WTC11 (cell line): ENCODE data around the gene HPDL. TPM values are rescaled to one million over a fixed set of nuclear protein-coding genes. Genes with fewer than 3 reads are reported as not detected.
A peak's percentile ranks its signal among the peaks of the same experiment; 100 is the strongest.

Experiments used
- ATAC-seq: fragments of 200-7000 bp; cut with Tn5 transposase; 2 replicates; pipeline ENCODE4 v1.10.0; 2021; ENCODE audit warnings: mild to moderate bottlenecking, moderate library complexity
- CTCF ChIA-PET: fragments of 300-600 bp; sonication (Branson Sonifier 250); formaldehyde crosslinking; loops from one replicate; lab custom pipeline; 2021; ENCODE audit warnings: antibody characterized with exemption; lab: Charles Lee
- POLR2A ChIA-PET: fragments of 350-600 bp; sonication (Branson Sonifier 250); formaldehyde crosslinking; loops from one replicate; lab custom pipeline; 2021; ENCODE audit warnings: antibody characterized with exemption; lab: Charles Lee
- DNase-seq: peaks from one replicate; pipeline ENCODE4 v3.0.0; 2021; ENCODE audit warnings: low spot score
- H3K27ac Mint-ChIP-seq: 2 replicates; pipeline ENCODE4 v1.8.0; 2021; ENCODE audit warnings: mixed read lengths
- H3K27me3 Mint-ChIP-seq: 2 replicates; pipeline ENCODE4 v1.8.0; 2021; ENCODE audit warnings: low read depth, mild to moderate bottlenecking, moderate library complexity, mixed read lengths
- H3K36me3 Mint-ChIP-seq: 2 replicates; pipeline ENCODE4 v1.8.0; 2021; ENCODE audit warnings: mixed read lengths
- H3K4me1 Mint-ChIP-seq: 2 replicates; pipeline ENCODE4 v1.8.0; 2022; ENCODE audit warnings: mixed read lengths
- H3K4me3 Mint-ChIP-seq: 2 replicates; pipeline ENCODE4 v1.8.0; 2021; ENCODE audit warnings: mild to moderate bottlenecking, moderate library complexity, mixed read lengths
- H3K9me3 Mint-ChIP-seq: 2 replicates; pipeline ENCODE4 v1.8.0; 2021; ENCODE audit warnings: mixed read lengths
- ARID4B ChIP-seq: sonication (generic); formaldehyde crosslinking; IDR thresholded peaks from 2 replicates; pipeline ENCODE4 v1.8.0; 2023; ENCODE audit warnings: missing genetic modification reagents, mild to moderate bottlenecking, borderline replicate concordance
- ESRRA ChIP-seq: sonication (generic); formaldehyde crosslinking; IDR thresholded peaks from 2 replicates; pipeline ENCODE4 v1.8.1; 2022; ENCODE audit warnings: mild to moderate bottlenecking, missing genetic modification reagents, borderline replicate concordance
- FOXJ3 ChIP-seq: sonication (generic); formaldehyde crosslinking; IDR thresholded peaks from 2 replicates; pipeline ENCODE4 v1.9.0; 2021; ENCODE audit warnings: missing genetic modification reagents, mild to moderate bottlenecking, borderline replicate concordance
- FOXK1 ChIP-seq: sonication (generic); formaldehyde crosslinking; IDR thresholded peaks from 2 replicates; pipeline ENCODE4 v1.8.0; 2022; ENCODE audit warnings: mild to moderate bottlenecking, moderate library complexity, missing genetic modification reagents
- HMGA2 ChIP-seq: fragments of 250-450 bp; sonication (Bioruptor Pico); IDR thresholded peaks from 2 replicates; pipeline ENCODE4 v1.4.0; 2021; ENCODE audit warnings: mild to moderate bottlenecking, moderate library complexity
- IRF2 ChIP-seq: sonication (generic); formaldehyde crosslinking; IDR thresholded peaks from 2 replicates; pipeline ENCODE4 v1.8.0; 2022; ENCODE audit warnings: low read depth, missing genetic modification reagents, borderline replicate concordance
- JUN ChIP-seq: sonication (generic); formaldehyde crosslinking; IDR thresholded peaks from 2 replicates; pipeline ENCODE4 v1.8.0; 2023; ENCODE audit warnings: mild to moderate bottlenecking, missing genetic modification reagents
- KAT7 ChIP-seq: sonication (generic); formaldehyde crosslinking; IDR thresholded peaks from 2 replicates; pipeline ENCODE4 v1.8.1; 2023; ENCODE audit warnings: missing genetic modification reagents, mild to moderate bottlenecking, borderline replicate concordance
- MXD4 ChIP-seq: fragments of 250-450 bp; sonication (Bioruptor Pico); IDR thresholded peaks from 2 replicates; pipeline ENCODE4 v1.8.0; 2021; ENCODE audit warnings: mild to moderate bottlenecking, moderate library complexity, borderline replicate concordance
- NFE2L1 ChIP-seq: sonication (generic); formaldehyde crosslinking; IDR thresholded peaks from 2 replicates; pipeline ENCODE4 v1.8.1; 2023; ENCODE audit warnings: missing genetic modification reagents
- NR1H2 ChIP-seq: sonication (generic); formaldehyde crosslinking; IDR thresholded peaks from 2 replicates; pipeline ENCODE4 v1.9.0; 2021; ENCODE audit warnings: mild to moderate bottlenecking, moderate library complexity, missing genetic modification reagents
- PRDM15 ChIP-seq: sonication (generic); formaldehyde crosslinking; IDR thresholded peaks from 2 replicates; pipeline ENCODE4 v1.8.0; 2022; ENCODE audit warnings: missing genetic modification reagents
- PREB ChIP-seq: sonication (generic); formaldehyde crosslinking; IDR thresholded peaks from 2 replicates; pipeline ENCODE4 v1.8.1; 2022; ENCODE audit warnings: mild to moderate bottlenecking, missing genetic modification reagents, moderate library complexity, borderline replicate concordance
- RELA ChIP-seq: sonication (generic); formaldehyde crosslinking; IDR thresholded peaks from 2 replicates; pipeline ENCODE4 v1.8.1; 2022; ENCODE audit warnings: missing genetic modification reagents, mild to moderate bottlenecking, borderline replicate concordance
- SOX15 ChIP-seq: fragments of 250-450 bp; sonication (Bioruptor Pico); IDR thresholded peaks from 2 replicates; pipeline ENCODE4 v1.9.0; 2021; ENCODE audit warnings: mild to moderate bottlenecking
- SP1 ChIP-seq: sonication (generic); formaldehyde crosslinking; conservative IDR thresholded peaks from 2 replicates; pipeline ENCODE4 v1.8.1; 2022; ENCODE audit warnings: missing genetic modification reagents
- TEAD1 ChIP-seq: sonication (generic); formaldehyde crosslinking; IDR thresholded peaks from 2 replicates; pipeline ENCODE4 v1.8.0; 2022; ENCODE audit warnings: mild to moderate bottlenecking, missing genetic modification reagents
- ZNF121 ChIP-seq: sonication (generic); formaldehyde crosslinking; IDR thresholded peaks from 2 replicates; pipeline ENCODE4 v1.8.0; 2023; ENCODE audit warnings: missing genetic modification reagents
- total RNA-seq: library from RNA; stranded (reverse); gene quantifications from 3 replicates; pipeline ENCODE4 v1.2.3, GENCODE V29; 2021
- TF ChIP-seq, protein P1 (sequence below): sonication (generic); formaldehyde crosslinking; IDR thresholded peaks from 2 replicates; pipeline ENCODE4 v1.8.0; 2023; ENCODE audit warnings: mild to moderate bottlenecking, missing genetic modification reagents
- TF ChIP-seq, protein P2 (sequence below): sonication (generic); formaldehyde crosslinking; IDR thresholded peaks from 2 replicates; pipeline ENCODE4 v1.8.1; 2023; ENCODE audit warnings: mild to moderate bottlenecking, missing genetic modification reagents, borderline replicate concordance

The HPDL gene
- total RNA-seq, 1 experiment from 2014 or later = 44.0 TPM

DNA sequence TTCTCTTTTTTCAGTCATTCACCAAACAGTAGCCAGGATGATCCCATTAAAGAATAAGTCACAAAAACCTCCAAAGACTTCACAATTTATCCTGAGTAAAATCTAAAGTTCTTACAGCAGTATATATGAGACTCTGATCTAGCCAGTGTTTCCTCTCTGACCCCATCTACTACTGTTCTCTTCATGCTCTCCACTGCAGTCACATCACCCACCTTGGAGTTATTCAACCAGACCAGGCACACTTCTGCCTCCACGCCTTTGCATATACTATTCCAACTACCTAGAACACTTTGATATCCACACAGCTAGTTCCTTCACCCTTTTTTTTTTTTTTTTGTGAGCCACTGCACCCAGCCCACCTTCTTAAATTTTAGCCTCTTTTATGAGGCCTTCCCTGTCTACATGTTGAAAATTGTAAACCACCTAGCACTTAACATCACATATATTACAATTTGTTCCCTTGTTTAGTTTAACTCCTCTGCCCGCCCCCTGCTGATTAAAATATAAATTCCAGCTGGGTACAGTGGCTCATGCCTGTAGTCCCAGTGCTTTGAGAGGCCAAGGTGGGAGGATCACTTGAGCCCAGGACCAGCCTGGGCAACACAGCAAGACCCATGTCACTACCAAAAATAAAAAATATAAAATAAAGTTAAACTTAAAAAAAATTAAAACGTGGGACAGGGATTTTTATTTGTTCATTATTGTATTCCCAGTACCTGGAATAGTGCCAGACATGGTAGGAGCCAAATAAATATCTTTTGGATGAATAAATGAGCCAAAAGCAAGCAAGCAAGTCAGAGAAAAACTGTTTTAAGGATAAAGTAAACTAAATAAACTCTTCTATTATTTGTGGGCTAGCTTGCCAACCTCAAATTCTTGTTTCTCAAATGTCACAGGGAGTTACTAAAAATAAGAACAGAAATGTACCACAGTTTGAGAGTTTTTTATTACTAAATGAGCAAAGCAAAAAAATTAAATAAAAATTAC lies 48.7 kb downstream of the HPDL start:
- no peaks in the 10 kb centered on the region for H3K27me3 Mint-ChIP-seq
- TF ChIP-seq PRDM15 (no peak), IRF2 (CRISPR knock-in tag) (no peak), ZNF121 (CRISPR knock-in tag) (no peak), SP1 (CRISPR knock-in tag) (no peak), NFE2L1 (CRISPR knock-in tag) (no peak), KAT7 (no peak), HMGA2 (CRISPR knock-in tag) (no peak), SOX15 (no peak), NR1H2 (CRISPR knock-in tag) (no peak), JUN (CRISPR knock-in tag) (no peak), FOXK1 (CRISPR knock-in tag) (no peak), ARID4B (CRISPR knock-in tag) (no peak), ESRRA (CRISPR knock-in tag) (no peak), TEAD1 (CRISPR knock-in tag) (no peak), PREB (CRISPR knock-in tag) (no peak), MXD4 (CRISPR knock-in tag) (no peak), FOXJ3 (no peak), RELA (CRISPR knock-in tag) (no peak)
- TF ChIP-seq, protein P1, sequence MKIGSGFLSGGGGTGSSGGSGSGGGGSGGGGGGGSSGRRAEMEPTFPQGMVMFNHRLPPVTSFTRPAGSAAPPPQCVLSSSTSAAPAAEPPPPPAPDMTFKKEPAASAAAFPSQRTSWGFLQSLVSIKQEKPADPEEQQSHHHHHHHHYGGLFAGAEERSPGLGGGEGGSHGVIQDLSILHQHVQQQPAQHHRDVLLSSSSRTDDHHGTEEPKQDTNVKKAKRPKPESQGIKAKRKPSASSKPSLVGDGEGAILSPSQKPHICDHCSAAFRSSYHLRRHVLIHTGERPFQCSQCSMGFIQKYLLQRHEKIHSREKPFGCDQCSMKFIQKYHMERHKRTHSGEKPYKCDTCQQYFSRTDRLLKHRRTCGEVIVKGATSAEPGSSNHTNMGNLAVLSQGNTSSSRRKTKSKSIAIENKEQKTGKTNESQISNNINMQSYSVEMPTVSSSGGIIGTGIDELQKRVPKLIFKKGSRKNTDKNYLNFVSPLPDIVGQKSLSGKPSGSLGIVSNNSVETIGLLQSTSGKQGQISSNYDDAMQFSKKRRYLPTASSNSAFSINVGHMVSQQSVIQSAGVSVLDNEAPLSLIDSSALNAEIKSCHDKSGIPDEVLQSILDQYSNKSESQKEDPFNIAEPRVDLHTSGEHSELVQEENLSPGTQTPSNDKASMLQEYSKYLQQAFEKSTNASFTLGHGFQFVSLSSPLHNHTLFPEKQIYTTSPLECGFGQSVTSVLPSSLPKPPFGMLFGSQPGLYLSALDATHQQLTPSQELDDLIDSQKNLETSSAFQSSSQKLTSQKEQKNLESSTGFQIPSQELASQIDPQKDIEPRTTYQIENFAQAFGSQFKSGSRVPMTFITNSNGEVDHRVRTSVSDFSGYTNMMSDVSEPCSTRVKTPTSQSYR (CRISPR knock-in tag) = no peak
- TF ChIP-seq, protein P2, sequence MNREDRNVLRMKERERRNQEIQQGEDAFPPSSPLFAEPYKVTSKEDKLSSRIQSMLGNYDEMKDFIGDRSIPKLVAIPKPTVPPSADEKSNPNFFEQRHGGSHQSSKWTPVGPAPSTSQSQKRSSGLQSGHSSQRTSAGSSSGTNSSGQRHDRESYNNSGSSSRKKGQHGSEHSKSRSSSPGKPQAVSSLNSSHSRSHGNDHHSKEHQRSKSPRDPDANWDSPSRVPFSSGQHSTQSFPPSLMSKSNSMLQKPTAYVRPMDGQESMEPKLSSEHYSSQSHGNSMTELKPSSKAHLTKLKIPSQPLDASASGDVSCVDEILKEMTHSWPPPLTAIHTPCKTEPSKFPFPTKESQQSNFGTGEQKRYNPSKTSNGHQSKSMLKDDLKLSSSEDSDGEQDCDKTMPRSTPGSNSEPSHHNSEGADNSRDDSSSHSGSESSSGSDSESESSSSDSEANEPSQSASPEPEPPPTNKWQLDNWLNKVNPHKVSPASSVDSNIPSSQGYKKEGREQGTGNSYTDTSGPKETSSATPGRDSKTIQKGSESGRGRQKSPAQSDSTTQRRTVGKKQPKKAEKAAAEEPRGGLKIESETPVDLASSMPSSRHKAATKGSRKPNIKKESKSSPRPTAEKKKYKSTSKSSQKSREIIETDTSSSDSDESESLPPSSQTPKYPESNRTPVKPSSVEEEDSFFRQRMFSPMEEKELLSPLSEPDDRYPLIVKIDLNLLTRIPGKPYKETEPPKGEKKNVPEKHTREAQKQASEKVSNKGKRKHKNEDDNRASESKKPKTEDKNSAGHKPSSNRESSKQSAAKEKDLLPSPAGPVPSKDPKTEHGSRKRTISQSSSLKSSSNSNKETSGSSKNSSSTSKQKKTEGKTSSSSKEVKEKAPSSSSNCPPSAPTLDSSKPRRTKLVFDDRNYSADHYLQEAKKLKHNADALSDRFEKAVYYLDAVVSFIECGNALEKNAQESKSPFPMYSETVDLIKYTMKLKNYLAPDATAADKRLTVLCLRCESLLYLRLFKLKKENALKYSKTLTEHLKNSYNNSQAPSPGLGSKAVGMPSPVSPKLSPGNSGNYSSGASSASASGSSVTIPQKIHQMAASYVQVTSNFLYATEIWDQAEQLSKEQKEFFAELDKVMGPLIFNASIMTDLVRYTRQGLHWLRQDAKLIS (CRISPR knock-in tag) = no peak
- ChIA-PET POLR2A (interaction anchor here (0.6 kb wide), 3 partner anchors 52 to 275 kb away, joined by 3 to 6 read pairs (median 3); no protein-coding TSS in a partner anchor), CTCF (no interaction called here)
- 0 out of 2 replicates have a peak, but pooled peaks cover 3% of the 10 kb centered on the region for H3K9me3 Mint-ChIP-seq
- H3K27ac Mint-ChIP-seq = 0 out of 2 replicates have a peak overlapping the region, but pooled peaks have one; percentile 2
- ATAC-seq (no peak), DNase-seq (no peak)
- H3K36me3 Mint-ChIP-seq = no peaks in the 10 kb centered on the region
- no peak overlapping the region for H3K4me3 Mint-ChIP-seq
- H3K4me1 Mint-ChIP-seq = no peaks in the 10 kb centered on the region
